H1 (cell line): ENCODE measurements around the gene PRKAG1. TPM values are rescaled to one million over a fixed set of nuclear protein-coding genes. Genes with fewer than 3 reads are reported as not detected.

ENCODE experiments used
- BRCA1 ChIP-seq: IDR thresholded peaks from 2 replicates; pipeline ENCODE4 v1.6.1; 2012; ENCODE audit warnings: low read depth, low read length, improper control_type of control experiment
- CHD2 ChIP-seq: IDR thresholded peaks from 2 replicates; pipeline ENCODE4 v1.6.1; 2012; ENCODE audit warnings: low read length, improper control_type of control experiment
- CTBP2 ChIP-seq: IDR thresholded peaks from 2 replicates; pipeline ENCODE4 v1.7.0; 2011; ENCODE audit warnings: borderline replicate concordance, mild to moderate bottlenecking, moderate library complexity, mixed read lengths, low read length; ENCODE audit not compliant: insufficient read depth, insufficient read length
- EP300 ChIP-seq, 2 experiments: IDR thresholded peaks; 1 replicate in 1 of 2; 2 replicates in 1 of 2; pipeline ENCODE4 v1.6.1; 2011 to 2012; ENCODE audit warnings: low read depth in 2 of 2, low read length in 2 of 2, mild to moderate bottlenecking in 2 of 2, borderline replicate concordance in 1 of 2, inconsistent platforms in 1 of 2, moderate library complexity in 1 of 2
- GABPA ChIP-seq: IDR thresholded peaks from 2 replicates; pipeline ENCODE4 v1.6.1; 2011; ENCODE audit warnings: mild to moderate bottlenecking, low read length, moderate library complexity, borderline replicate concordance; ENCODE audit not compliant: insufficient read depth
- JUND ChIP-seq: IDR thresholded peaks from 2 replicates; pipeline ENCODE4 v1.6.1; 2011; ENCODE audit warnings: mild to moderate bottlenecking, improper control_type of control experiment, low read length
- PHF8 ChIP-seq: fragments of 200-600 bp; sonication (generic); conservative IDR thresholded peaks from 2 replicates; pipeline ENCODE4 v1.7.1; 2012; ENCODE audit warnings: low read depth, mild to moderate bottlenecking, inconsistent platforms, low read length, moderate library complexity
- POLR2A ChIP-seq, 2 experiments: IDR thresholded peaks; 1 replicate in 1 of 2; 2 replicates in 1 of 2; pipeline ENCODE4 v1.6.1; 2011; ENCODE audit warnings: low read depth in 2 of 2, low read length in 2 of 2, mild to moderate bottlenecking in 2 of 2; ENCODE audit errors: control extremely low read depth in 1 of 2
- SAP30 ChIP-seq: fragments of 300-600 bp; sonication (generic); IDR thresholded peaks from 2 replicates; pipeline ENCODE4 v1.7.1; 2012; ENCODE audit warnings: low read length, moderate library complexity, mild to moderate bottlenecking, inconsistent platforms; ENCODE audit not compliant: insufficient read depth, insufficient replicate concordance
- SIN3A ChIP-seq, 2 experiments: IDR thresholded peaks in 1 of 2; conservative IDR thresholded peaks in 1 of 2; 2 replicates each; pipeline ENCODE4 v1.6.1; 2011 to 2012; ENCODE audit warnings: low read length in 2 of 2, improper control_type of control experiment in 1 of 2, low read depth in 1 of 2, mild to moderate bottlenecking in 1 of 2
- SIRT6 ChIP-seq: IDR thresholded peaks from one replicate; pipeline ENCODE4 v1.7.1; 2012; ENCODE audit warnings: low read length, inconsistent platforms
- TBP ChIP-seq: IDR thresholded peaks from 2 replicates; pipeline ENCODE4 v1.6.1; 2011; ENCODE audit warnings: low read depth, low read length, improper control_type of control experiment
- TCF12 ChIP-seq: IDR thresholded peaks from 2 replicates; pipeline ENCODE4 v1.6.1; 2011; ENCODE audit warnings: low read depth, mild to moderate bottlenecking, low read length
- ZNF274 ChIP-seq: IDR thresholded peaks from 2 replicates; pipeline ENCODE4 v1.7.0; 2012; ENCODE audit warnings: low read length, borderline replicate concordance; ENCODE audit errors: extremely low read depth
- polyA plus RNA-seq, 7 experiments: library from polyadenylated mRNA; depleted of rRNA in 3 of 7; stranded (reverse) in 5 of 7; unstranded in 2 of 7; fragments of >200 nt in 5 of 7; fragments of 200-250 nt in 2 of 7; gene quantifications; 1 replicate in 5 of 7; 2 replicates in 1 of 7; 4 replicates in 1 of 7; pipeline versions ENCODE4 v1.2.1 to v1.2.3, GENCODE V29; 2011 to 2013; ENCODE audit warnings: missing spikeins in 2 of 7, mixed read lengths in 2 of 7
- total RNA-seq: library from RNA; stranded (reverse); fragmentation: NEBNext Ultra II Directional; extraction: Animal tissue kit (Norgen Biotek cat#: 25700); gene quantifications from 2 replicates; pipeline ENCODE4 v1.2.1, GENCODE V29; 2021
- TF ChIP-seq, protein P1 (sequence below): IDR thresholded peaks from 2 replicates; pipeline ENCODE4 v1.6.1; 2011; ENCODE audit warnings: low read length, improper control_type of control experiment
- TF ChIP-seq, protein P2 (sequence below): IDR thresholded peaks from 2 replicates; pipeline ENCODE4 v1.6.1; 2012; ENCODE audit warnings: inconsistent platforms
- TF ChIP-seq, protein P3 (sequence below): IDR thresholded peaks from 2 replicates; pipeline ENCODE4 v1.6.1; 2012; ENCODE audit warnings: inconsistent platforms
- TF ChIP-seq, protein P4 (sequence below), 3 experiments: IDR thresholded peaks; 1 replicate in 2 of 3; 2 replicates in 1 of 3; pipeline versions ENCODE4 v1.5.1 to v1.6.1; 2011; ENCODE audit warnings: low read length in 3 of 3, mild to moderate bottlenecking in 3 of 3, inconsistent platforms in 2 of 3, low read depth in 1 of 3, moderate library complexity in 1 of 3; ENCODE audit not compliant: insufficient read depth in 1 of 3; ENCODE audit errors: control extremely low read depth in 1 of 3

Gene PRKAG1
- total and polyA plus RNA-seq, 2 of the 8 experiments (the other 6 are each of a cell fraction or from before 2014, with no cell fraction given), result 38.6 to 57.5 TPM

DNA sequence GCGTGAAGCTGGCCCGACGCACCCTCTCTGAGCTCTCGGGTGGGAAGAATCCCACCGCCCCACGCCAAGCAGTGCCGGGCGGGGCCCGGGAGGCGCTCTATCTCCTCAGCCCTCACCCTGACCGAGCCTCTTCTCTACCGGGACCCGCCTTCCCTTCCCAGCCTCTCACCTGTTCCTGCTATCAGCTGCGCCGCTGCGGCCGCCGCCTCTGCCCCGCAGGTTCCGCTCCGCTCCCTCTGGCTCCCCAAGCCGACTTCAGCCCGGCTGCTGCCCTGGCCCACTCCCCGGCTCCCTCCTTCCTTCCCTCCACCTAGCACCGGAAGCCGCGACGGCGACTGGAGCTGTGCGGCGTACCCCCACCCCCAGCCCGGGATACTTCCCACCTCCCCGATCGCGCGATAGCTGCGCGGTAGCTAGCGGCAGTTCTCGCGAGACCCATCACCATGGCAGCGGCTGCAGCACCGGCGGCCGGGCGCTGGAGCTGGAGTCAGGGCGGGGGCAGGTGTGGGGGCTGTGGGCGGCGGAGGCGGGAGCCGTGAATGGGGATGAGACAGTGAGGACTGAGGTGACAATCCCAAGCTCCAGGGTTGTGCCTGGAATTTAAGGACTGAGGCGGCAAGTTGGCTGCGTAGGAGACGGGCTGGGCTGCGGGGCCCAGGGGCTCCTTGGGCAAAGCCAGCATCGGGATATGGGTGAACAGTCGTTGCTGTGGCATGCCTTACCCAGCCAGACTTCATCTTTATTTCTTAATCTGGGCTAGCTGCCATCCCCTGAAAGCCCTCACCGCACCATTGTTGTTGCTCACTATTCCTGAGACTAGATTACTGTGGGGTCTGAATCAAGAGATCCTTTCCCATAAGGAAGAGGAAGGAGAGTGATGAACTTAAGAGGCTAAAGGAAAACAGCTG is 61.2 kb downstream of the PRKAG1 start, which contains the start of gene ARF3 (continued):
- TF ChIP-seq, protein P1, sequence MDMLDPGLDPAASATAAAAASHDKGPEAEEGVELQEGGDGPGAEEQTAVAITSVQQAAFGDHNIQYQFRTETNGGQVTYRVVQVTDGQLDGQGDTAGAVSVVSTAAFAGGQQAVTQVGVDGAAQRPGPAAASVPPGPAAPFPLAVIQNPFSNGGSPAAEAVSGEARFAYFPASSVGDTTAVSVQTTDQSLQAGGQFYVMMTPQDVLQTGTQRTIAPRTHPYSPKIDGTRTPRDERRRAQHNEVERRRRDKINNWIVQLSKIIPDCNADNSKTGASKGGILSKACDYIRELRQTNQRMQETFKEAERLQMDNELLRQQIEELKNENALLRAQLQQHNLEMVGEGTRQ, result no peak
- no peak for TF ChIP-seq TCF12
- TF ChIP-seq, protein P2, sequence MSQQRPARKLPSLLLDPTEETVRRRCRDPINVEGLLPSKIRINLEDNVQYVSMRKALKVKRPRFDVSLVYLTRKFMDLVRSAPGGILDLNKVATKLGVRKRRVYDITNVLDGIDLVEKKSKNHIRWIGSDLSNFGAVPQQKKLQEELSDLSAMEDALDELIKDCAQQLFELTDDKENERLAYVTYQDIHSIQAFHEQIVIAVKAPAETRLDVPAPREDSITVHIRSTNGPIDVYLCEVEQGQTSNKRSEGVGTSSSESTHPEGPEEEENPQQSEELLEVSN, result 0 out of 2 replicates have a peak, but pooled peaks have one; percentile 13
- peak in 1 of 2 experiments; percentile 58; a peak in 1 of 3 replicates for TF ChIP-seq EP300 (IDR thresholded peaks at IDR 0.05; ENCODE audit: borderline replicate concordance in 1 of 2, low read depth in 2 of 2, low read length in 2 of 2)
- TF ChIP-seq BRCA1, result peak; percentile 99
- peak in 1 of 2 experiments; percentile 79; a peak in 1 of 4 replicates for TF ChIP-seq SIN3A (conservative IDR thresholded peaks at IDR 0.05 in 1 of 2, IDR thresholded peaks at IDR 0.05 in 1 of 2; ENCODE audit: low read depth in 1 of 2, low read length in 2 of 2)
- TF ChIP-seq GABPA, result no peak; the same call in 1 of the 2 replicates
- TF ChIP-seq SIRT6, result no peak
- peak; percentile 60 for TF ChIP-seq TBP
- no peak for TF ChIP-seq JUND
- peak; percentile 65 for TF ChIP-seq CTBP2
- TF ChIP-seq SAP30, result no peak
- no peak for TF ChIP-seq ZNF274
- TF ChIP-seq, protein P3, sequence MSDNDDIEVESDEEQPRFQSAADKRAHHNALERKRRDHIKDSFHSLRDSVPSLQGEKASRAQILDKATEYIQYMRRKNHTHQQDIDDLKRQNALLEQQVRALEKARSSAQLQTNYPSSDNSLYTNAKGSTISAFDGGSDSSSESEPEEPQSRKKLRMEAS, result peak; percentile 33; the same call in 1 of the 2 replicates
- peak; percentile 56 to 60; a peak in 2 of 3 replicates for TF ChIP-seq POLR2A (IDR thresholded peaks at IDR 0.05; ENCODE audit: control extremely low read depth in 1 of 2, low read depth in 2 of 2, low read length in 2 of 2)
- peak; percentile 100 for TF ChIP-seq CHD2
- peak; percentile 65 for TF ChIP-seq PHF8
- TF ChIP-seq, protein P4, sequence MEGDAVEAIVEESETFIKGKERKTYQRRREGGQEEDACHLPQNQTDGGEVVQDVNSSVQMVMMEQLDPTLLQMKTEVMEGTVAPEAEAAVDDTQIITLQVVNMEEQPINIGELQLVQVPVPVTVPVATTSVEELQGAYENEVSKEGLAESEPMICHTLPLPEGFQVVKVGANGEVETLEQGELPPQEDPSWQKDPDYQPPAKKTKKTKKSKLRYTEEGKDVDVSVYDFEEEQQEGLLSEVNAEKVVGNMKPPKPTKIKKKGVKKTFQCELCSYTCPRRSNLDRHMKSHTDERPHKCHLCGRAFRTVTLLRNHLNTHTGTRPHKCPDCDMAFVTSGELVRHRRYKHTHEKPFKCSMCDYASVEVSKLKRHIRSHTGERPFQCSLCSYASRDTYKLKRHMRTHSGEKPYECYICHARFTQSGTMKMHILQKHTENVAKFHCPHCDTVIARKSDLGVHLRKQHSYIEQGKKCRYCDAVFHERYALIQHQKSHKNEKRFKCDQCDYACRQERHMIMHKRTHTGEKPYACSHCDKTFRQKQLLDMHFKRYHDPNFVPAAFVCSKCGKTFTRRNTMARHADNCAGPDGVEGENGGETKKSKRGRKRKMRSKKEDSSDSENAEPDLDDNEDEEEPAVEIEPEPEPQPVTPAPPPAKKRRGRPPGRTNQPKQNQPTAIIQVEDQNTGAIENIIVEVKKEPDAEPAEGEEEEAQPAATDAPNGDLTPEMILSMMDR (IDR thresholded peaks at IDR 0.05; ENCODE audit: control extremely low read depth in 1 of 3, insufficient read depth in 1 of 3, low read depth in 1 of 3, low read length in 3 of 3), result no peak
